WTC11 (cell line): ENCODE measurements around the gene PEAK1. TPM values are rescaled to one million over a fixed set of nuclear protein-coding genes. Genes with fewer than 3 reads are reported as not detected.

ENCODE experiments used
- ATAC-seq: fragments of 200-7000 bp; cut with Tn5 transposase; 2 replicates; pipeline ENCODE4 v1.10.0; 2021; ENCODE audit warnings: mild to moderate bottlenecking, moderate library complexity
- CTCF ChIA-PET: fragments of 300-600 bp; sonication (Branson Sonifier 250); formaldehyde crosslinking; loops from one replicate; lab custom pipeline; 2021; ENCODE audit warnings: antibody characterized with exemption; lab: Charles Lee
- POLR2A ChIA-PET: fragments of 350-600 bp; sonication (Branson Sonifier 250); formaldehyde crosslinking; loops from one replicate; lab custom pipeline; 2021; ENCODE audit warnings: antibody characterized with exemption; lab: Charles Lee
- DNase-seq: peaks from one replicate; pipeline ENCODE4 v3.0.0; 2021; ENCODE audit warnings: low spot score
- H3K27ac Mint-ChIP-seq: 2 replicates; pipeline ENCODE4 v1.8.0; 2021; ENCODE audit warnings: mixed read lengths
- H3K27me3 Mint-ChIP-seq: 2 replicates; pipeline ENCODE4 v1.8.0; 2021; ENCODE audit warnings: low read depth, mild to moderate bottlenecking, moderate library complexity, mixed read lengths
- H3K36me3 Mint-ChIP-seq: 2 replicates; pipeline ENCODE4 v1.8.0; 2021; ENCODE audit warnings: mixed read lengths
- H3K4me1 Mint-ChIP-seq: 2 replicates; pipeline ENCODE4 v1.8.0; 2022; ENCODE audit warnings: mixed read lengths
- H3K4me3 Mint-ChIP-seq: 2 replicates; pipeline ENCODE4 v1.8.0; 2021; ENCODE audit warnings: mild to moderate bottlenecking, moderate library complexity, mixed read lengths
- H3K9me3 Mint-ChIP-seq: 2 replicates; pipeline ENCODE4 v1.8.0; 2021; ENCODE audit warnings: mixed read lengths
- CBFB ChIP-seq: sonication (generic); formaldehyde crosslinking; IDR thresholded peaks from 2 replicates; pipeline ENCODE4 v1.8.1; 2022; ENCODE audit warnings: mild to moderate bottlenecking, low read depth, missing genetic modification reagents
- JAZF1 ChIP-seq: fragments of 250-450 bp; sonication (Bioruptor Pico); IDR thresholded peaks from 2 replicates; pipeline ENCODE4 v1.9.0; 2021; ENCODE audit warnings: moderate library complexity, mild to moderate bottlenecking, inconsistent platforms
- NFE2L1 ChIP-seq: sonication (generic); formaldehyde crosslinking; IDR thresholded peaks from 2 replicates; pipeline ENCODE4 v1.8.1; 2023; ENCODE audit warnings: missing genetic modification reagents
- NFYB ChIP-seq: sonication (generic); formaldehyde crosslinking; conservative IDR thresholded peaks from 2 replicates; pipeline ENCODE4 v1.8.0; 2022; ENCODE audit warnings: low read depth, missing genetic modification reagents
- RELA ChIP-seq: sonication (generic); formaldehyde crosslinking; IDR thresholded peaks from 2 replicates; pipeline ENCODE4 v1.8.1; 2022; ENCODE audit warnings: missing genetic modification reagents, mild to moderate bottlenecking, borderline replicate concordance
- RORB ChIP-seq: fragments of 250-450 bp; sonication (Bioruptor Pico); IDR thresholded peaks from 2 replicates; pipeline ENCODE4 v1.9.0; 2021; ENCODE audit warnings: mild to moderate bottlenecking
- TCF7 ChIP-seq: sonication (generic); formaldehyde crosslinking; IDR thresholded peaks from 2 replicates; pipeline ENCODE4 v1.8.0; 2022; ENCODE audit warnings: mild to moderate bottlenecking, low read depth, missing genetic modification reagents, moderate library complexity
- TEAD1 ChIP-seq: sonication (generic); formaldehyde crosslinking; IDR thresholded peaks from 2 replicates; pipeline ENCODE4 v1.8.0; 2022; ENCODE audit warnings: mild to moderate bottlenecking, missing genetic modification reagents
- TEAD4 ChIP-seq: sonication (generic); formaldehyde crosslinking; IDR thresholded peaks from 2 replicates; pipeline ENCODE4 v1.8.0; 2022; ENCODE audit warnings: mild to moderate bottlenecking, missing genetic modification reagents
- ZNF138 ChIP-seq: sonication (generic); formaldehyde crosslinking; conservative IDR thresholded peaks from 2 replicates; pipeline ENCODE4 v1.8.1; 2022; ENCODE audit warnings: mild to moderate bottlenecking, moderate library complexity, missing genetic modification reagents
- ZNF416 ChIP-seq: fragments of 250-450 bp; sonication (Bioruptor Pico); IDR thresholded peaks from 2 replicates; pipeline ENCODE4 v1.9.0; 2021; ENCODE audit warnings: mild to moderate bottlenecking, inconsistent platforms
- ZNF423 ChIP-seq: fragments of 250-450 bp; sonication (Bioruptor Pico); IDR thresholded peaks from 2 replicates; pipeline ENCODE4 v2.1.2; 2022; ENCODE audit warnings: mild to moderate bottlenecking, moderate library complexity
- total RNA-seq: library from RNA; stranded (reverse); gene quantifications from 3 replicates; pipeline ENCODE4 v1.2.3, GENCODE V29; 2021
- TF ChIP-seq, protein P1 (sequence below): sonication (generic); formaldehyde crosslinking; IDR thresholded peaks from 2 replicates; pipeline ENCODE4 v1.8.0; 2023; ENCODE audit warnings: missing genetic modification reagents
- TF ChIP-seq, protein P2 (sequence below): sonication (generic); formaldehyde crosslinking; IDR thresholded peaks from 2 replicates; pipeline ENCODE4 v1.8.1; 2022; ENCODE audit warnings: mild to moderate bottlenecking, missing genetic modification reagents, moderate library complexity, borderline replicate concordance
- TF ChIP-seq, protein P3 (sequence below): fragments of 250-450 bp; sonication (Bioruptor Pico); IDR thresholded peaks from 2 replicates; pipeline ENCODE4 v2.1.2; 2022; ENCODE audit warnings: mild to moderate bottlenecking, moderate library complexity
- TF ChIP-seq, protein P4 (sequence below): fragments of 200-600 bp; IDR thresholded peaks from 2 replicates; pipeline ENCODE4 v1.8.0; 2022; ENCODE audit warnings: antibody characterized with exemption
- TF ChIP-seq, protein P5 (sequence below): sonication (generic); formaldehyde crosslinking; IDR thresholded peaks from 2 replicates; pipeline ENCODE4 v1.8.1; 2023; ENCODE audit warnings: mild to moderate bottlenecking, missing genetic modification reagents
- TF ChIP-seq, protein P6 (sequence below): sonication (generic); formaldehyde crosslinking; IDR thresholded peaks from 2 replicates; pipeline ENCODE4 v1.8.0; 2023; ENCODE audit warnings: mild to moderate bottlenecking, missing genetic modification reagents
- TF ChIP-seq, protein P7 (sequence below): fragments of 250-450 bp; sonication (Bioruptor Pico); IDR thresholded peaks from 2 replicates; pipeline ENCODE4 v1.9.0; 2021; ENCODE audit warnings: moderate library complexity, mild to moderate bottlenecking, inconsistent platforms, borderline replicate concordance
- TF ChIP-seq, protein P8 (sequence below): sonication (generic); formaldehyde crosslinking; IDR thresholded peaks from 2 replicates; pipeline ENCODE4 v1.8.0; 2022; ENCODE audit warnings: mild to moderate bottlenecking, missing genetic modification reagents
- TF ChIP-seq, protein P9 (sequence below): fragments of 250-450 bp; sonication (Bioruptor Pico); IDR thresholded peaks from 2 replicates; pipeline ENCODE4 v1.8.0; 2021; ENCODE audit warnings: mild to moderate bottlenecking

The PEAK1 gene
- total RNA-seq, 1 experiment from 2014 or later, result 49.0 TPM

DNA sequence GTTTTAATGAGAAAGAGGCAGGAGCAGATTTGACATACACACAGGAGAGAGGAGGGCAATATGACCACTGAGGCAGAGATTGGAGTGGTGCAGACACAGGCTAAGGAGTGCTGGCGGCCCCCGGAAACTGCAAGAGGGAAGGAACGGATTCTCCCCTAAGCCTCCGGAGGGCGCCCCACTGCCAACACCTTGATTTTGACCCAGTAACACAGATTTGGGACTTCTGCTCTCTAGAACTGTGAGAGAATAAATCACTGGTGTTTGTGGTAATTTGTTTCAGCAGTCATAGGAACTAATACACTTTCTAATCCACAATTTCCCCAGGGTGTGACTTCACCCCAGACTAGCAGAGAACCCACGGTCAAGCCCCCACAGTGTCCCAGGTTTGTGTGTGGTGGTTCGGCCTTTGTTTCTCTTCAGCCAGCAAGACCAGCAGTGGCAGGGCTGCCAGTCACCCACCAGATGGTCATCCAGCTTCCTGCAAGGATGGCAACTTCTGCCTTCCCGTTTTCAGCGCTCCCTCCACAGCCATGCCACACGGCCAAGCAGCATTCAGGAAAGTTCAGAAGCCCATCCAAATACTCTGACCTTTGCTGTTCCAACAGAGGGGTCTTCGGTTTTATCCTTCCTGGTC, 325.4 kb downstream of the PEAK1 start:
- TF ChIP-seq TEAD4, result no peak
- TF ChIP-seq, protein P1, sequence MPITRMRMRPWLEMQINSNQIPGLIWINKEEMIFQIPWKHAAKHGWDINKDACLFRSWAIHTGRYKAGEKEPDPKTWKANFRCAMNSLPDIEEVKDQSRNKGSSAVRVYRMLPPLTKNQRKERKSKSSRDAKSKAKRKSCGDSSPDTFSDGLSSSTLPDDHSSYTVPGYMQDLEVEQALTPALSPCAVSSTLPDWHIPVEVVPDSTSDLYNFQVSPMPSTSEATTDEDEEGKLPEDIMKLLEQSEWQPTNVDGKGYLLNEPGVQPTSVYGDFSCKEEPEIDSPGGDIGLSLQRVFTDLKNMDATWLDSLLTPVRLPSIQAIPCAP (CRISPR knock-in tag), result no peak
- no peak for TF ChIP-seq ZNF416 (CRISPR knock-in tag)
- TF ChIP-seq RELA, result no peak
- TF ChIP-seq, protein P2, sequence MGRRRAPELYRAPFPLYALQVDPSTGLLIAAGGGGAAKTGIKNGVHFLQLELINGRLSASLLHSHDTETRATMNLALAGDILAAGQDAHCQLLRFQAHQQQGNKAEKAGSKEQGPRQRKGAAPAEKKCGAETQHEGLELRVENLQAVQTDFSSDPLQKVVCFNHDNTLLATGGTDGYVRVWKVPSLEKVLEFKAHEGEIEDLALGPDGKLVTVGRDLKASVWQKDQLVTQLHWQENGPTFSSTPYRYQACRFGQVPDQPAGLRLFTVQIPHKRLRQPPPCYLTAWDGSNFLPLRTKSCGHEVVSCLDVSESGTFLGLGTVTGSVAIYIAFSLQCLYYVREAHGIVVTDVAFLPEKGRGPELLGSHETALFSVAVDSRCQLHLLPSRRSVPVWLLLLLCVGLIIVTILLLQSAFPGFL (CRISPR knock-in tag), result no peak
- no peak for TF ChIP-seq RORB (CRISPR knock-in tag)
- no peak for TF ChIP-seq ZNF423 (CRISPR knock-in tag)
- no peak for TF ChIP-seq TCF7 (CRISPR knock-in tag)
- TF ChIP-seq TEAD1, result no peak
- TF ChIP-seq NFYB (CRISPR knock-in tag), result no peak
- TF ChIP-seq, protein P3, sequence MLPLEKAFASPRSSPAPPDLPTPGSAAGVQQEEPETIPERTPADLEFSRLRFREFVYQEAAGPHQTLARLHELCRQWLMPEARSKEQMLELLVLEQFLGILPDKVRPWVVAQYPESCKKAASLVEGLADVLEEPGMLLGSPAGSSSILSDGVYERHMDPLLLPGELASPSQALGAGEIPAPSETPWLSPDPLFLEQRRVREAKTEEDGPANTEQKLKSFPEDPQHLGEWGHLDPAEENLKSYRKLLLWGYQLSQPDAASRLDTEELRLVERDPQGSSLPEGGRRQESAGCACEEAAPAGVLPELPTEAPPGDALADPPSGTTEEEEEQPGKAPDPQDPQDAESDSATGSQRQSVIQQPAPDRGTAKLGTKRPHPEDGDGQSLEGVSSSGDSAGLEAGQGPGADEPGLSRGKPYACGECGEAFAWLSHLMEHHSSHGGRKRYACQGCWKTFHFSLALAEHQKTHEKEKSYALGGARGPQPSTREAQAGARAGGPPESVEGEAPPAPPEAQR, result no peak
- TF ChIP-seq, protein P4, sequence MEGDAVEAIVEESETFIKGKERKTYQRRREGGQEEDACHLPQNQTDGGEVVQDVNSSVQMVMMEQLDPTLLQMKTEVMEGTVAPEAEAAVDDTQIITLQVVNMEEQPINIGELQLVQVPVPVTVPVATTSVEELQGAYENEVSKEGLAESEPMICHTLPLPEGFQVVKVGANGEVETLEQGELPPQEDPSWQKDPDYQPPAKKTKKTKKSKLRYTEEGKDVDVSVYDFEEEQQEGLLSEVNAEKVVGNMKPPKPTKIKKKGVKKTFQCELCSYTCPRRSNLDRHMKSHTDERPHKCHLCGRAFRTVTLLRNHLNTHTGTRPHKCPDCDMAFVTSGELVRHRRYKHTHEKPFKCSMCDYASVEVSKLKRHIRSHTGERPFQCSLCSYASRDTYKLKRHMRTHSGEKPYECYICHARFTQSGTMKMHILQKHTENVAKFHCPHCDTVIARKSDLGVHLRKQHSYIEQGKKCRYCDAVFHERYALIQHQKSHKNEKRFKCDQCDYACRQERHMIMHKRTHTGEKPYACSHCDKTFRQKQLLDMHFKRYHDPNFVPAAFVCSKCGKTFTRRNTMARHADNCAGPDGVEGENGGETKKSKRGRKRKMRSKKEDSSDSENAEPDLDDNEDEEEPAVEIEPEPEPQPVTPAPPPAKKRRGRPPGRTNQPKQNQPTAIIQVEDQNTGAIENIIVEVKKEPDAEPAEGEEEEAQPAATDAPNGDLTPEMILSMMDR, result no peak
- H3K4me1 Mint-ChIP-seq, result no peaks in the 10 kb centered on the region
- H3K27ac Mint-ChIP-seq, result no peak overlapping the region
- ChIA-PET CTCF (interaction anchor here (0.7 kb wide), 1 partner anchor 36 kb away, joined by 3 read pairs; no protein-coding TSS in a partner anchor), POLR2A (no interaction called here)
- H3K36me3 Mint-ChIP-seq, result no peaks in the 10 kb centered on the region
- ATAC-seq, result peak; percentile 88
- peak; percentile 65 for DNase-seq
- peaks cover 4% of the 10 kb centered on the region for H3K9me3 Mint-ChIP-seq
- no peaks in the 10 kb centered on the region for H3K27me3 Mint-ChIP-seq
- H3K4me3 Mint-ChIP-seq, result no peak overlapping the region

DNA sequence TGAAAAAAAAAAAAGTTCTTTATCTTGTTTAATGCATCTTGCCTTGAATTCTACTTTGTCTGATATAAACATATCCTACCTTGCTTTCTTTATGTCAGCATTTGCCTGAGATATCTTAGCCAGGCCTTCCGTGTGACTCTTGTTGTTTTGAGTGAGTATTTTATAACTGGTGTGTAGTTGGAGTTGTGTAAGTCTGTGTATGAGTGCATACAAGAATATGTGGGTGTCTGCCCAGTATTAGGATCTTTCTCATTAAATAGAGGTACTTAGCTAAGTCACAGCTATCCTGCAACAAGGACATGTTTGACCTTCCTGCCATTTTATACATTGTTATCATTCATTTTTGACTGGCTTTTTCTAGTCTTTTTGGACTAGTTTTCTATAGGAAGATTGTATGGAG, 326.5 kb downstream of the PEAK1 start:
- ChIA-PET CTCF (interaction anchor here (0.7 to 1.5 kb wide), 6 partner anchors 9 to 450 kb away, joined by 3 to 4 read pairs (median 3); no protein-coding TSS in a partner anchor), POLR2A (no interaction called here)
- TF ChIP-seq, protein P5, sequence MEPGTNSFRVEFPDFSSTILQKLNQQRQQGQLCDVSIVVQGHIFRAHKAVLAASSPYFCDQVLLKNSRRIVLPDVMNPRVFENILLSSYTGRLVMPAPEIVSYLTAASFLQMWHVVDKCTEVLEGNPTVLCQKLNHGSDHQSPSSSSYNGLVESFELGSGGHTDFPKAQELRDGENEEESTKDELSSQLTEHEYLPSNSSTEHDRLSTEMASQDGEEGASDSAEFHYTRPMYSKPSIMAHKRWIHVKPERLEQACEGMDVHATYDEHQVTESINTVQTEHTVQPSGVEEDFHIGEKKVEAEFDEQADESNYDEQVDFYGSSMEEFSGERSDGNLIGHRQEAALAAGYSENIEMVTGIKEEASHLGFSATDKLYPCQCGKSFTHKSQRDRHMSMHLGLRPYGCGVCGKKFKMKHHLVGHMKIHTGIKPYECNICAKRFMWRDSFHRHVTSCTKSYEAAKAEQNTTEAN (CRISPR knock-in tag), result no peak
- TF ChIP-seq, protein P6, sequence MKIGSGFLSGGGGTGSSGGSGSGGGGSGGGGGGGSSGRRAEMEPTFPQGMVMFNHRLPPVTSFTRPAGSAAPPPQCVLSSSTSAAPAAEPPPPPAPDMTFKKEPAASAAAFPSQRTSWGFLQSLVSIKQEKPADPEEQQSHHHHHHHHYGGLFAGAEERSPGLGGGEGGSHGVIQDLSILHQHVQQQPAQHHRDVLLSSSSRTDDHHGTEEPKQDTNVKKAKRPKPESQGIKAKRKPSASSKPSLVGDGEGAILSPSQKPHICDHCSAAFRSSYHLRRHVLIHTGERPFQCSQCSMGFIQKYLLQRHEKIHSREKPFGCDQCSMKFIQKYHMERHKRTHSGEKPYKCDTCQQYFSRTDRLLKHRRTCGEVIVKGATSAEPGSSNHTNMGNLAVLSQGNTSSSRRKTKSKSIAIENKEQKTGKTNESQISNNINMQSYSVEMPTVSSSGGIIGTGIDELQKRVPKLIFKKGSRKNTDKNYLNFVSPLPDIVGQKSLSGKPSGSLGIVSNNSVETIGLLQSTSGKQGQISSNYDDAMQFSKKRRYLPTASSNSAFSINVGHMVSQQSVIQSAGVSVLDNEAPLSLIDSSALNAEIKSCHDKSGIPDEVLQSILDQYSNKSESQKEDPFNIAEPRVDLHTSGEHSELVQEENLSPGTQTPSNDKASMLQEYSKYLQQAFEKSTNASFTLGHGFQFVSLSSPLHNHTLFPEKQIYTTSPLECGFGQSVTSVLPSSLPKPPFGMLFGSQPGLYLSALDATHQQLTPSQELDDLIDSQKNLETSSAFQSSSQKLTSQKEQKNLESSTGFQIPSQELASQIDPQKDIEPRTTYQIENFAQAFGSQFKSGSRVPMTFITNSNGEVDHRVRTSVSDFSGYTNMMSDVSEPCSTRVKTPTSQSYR (CRISPR knock-in tag), result no peak
- TF ChIP-seq, protein P7, sequence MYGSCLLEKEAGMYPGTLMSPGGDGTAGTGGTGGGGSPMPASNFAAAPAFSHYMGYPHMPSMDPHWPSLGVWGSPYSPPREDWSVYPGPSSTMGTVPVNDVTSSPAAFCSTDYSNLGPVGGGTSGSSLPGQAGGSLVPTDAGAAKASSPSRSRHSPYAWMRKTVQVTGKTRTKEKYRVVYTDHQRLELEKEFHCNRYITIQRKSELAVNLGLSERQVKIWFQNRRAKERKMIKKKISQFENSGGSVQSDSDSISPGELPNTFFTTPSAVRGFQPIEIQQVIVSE (CRISPR knock-in tag), result no peak
- TF ChIP-seq, protein P8, sequence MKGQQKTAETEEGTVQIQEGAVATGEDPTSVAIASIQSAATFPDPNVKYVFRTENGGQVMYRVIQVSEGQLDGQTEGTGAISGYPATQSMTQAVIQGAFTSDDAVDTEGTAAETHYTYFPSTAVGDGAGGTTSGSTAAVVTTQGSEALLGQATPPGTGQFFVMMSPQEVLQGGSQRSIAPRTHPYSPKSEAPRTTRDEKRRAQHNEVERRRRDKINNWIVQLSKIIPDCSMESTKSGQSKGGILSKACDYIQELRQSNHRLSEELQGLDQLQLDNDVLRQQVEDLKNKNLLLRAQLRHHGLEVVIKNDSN (CRISPR knock-in tag), result no peak
- TF ChIP-seq CBFB (no peak), ZNF138 (CRISPR knock-in tag) (no peak), NFE2L1 (no peak), JAZF1 (CRISPR knock-in tag) (no peak)
- TF ChIP-seq, protein P9, sequence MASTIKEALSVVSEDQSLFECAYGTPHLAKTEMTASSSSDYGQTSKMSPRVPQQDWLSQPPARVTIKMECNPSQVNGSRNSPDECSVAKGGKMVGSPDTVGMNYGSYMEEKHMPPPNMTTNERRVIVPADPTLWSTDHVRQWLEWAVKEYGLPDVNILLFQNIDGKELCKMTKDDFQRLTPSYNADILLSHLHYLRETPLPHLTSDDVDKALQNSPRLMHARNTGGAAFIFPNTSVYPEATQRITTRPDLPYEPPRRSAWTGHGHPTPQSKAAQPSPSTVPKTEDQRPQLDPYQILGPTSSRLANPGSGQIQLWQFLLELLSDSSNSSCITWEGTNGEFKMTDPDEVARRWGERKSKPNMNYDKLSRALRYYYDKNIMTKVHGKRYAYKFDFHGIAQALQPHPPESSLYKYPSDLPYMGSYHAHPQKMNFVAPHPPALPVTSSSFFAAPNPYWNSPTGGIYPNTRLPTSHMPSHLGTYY, result no peak
- no peaks in the 10 kb centered on the region for H3K36me3 Mint-ChIP-seq
- DNase-seq, result no peak
- no peak overlapping the region for H3K4me3 Mint-ChIP-seq
- no peaks in the 10 kb centered on the region for H3K4me1 Mint-ChIP-seq
- H3K27ac Mint-ChIP-seq, result no peak overlapping the region
- H3K9me3 Mint-ChIP-seq, result peaks cover 4% of the 10 kb centered on the region
- H3K27me3 Mint-ChIP-seq, result no peaks in the 10 kb centered on the region
- ATAC-seq, result no peak
